ENCODE measurements around the gene TRIM29.

GRCh38 chr11:120132645-120133185 is 5.2 kb downstream of the TRIM29 start:
- TF ChIP-seq CTCF (conservative IDR thresholded peaks at IDR 0.05; ENCODE audit: low read depth, low read length) (no peak), EZH2phosphoT487 (IDR thresholded peaks at IDR 0.05; ENCODE audit: borderline replicate concordance, low read length) (no peak), EZH2 (IDR thresholded peaks at IDR 0.05; ENCODE audit: low read length, unreplicated experiment) (no peak)

Measured in PC-3 (cell line).